SU-DHL-6 (cell line): Measurements from ENCODE around the gene TGOLN2.
"Not testable (repeated sequence)": the region's sequence is repeated elsewhere in the genome, so short reads cannot be mapped to it uniquely, and the experiment has no call there.

Experiments used
- H2AFZ ChIP-seq: fragments of 200-600 bp; sonication (generic); 2 replicates; pipeline ENCODE4 v1.6.1; 2014; ENCODE audit warnings: low read depth, mild to moderate bottlenecking, moderate library complexity, mixed read lengths, antibody characterized with exemption, low read length; ENCODE audit not compliant: severe bottlenecking
- H3F3A ChIP-seq: fragments of 200-600 bp; shearing (Covaris generic); 2 replicates; pipeline ENCODE4 v1.6.0; 2016; ENCODE audit warnings: antibody characterized with exemption, mild to moderate bottlenecking; ENCODE audit not compliant: insufficient read depth
- H3K27ac ChIP-seq: fragments of 200-600 bp; sonication (generic); 2 replicates; pipeline ENCODE4 v1.5.1; 2016; ENCODE audit warnings: low read depth, mild to moderate bottlenecking, low read length, moderate library complexity, mixed read lengths
- H3K27me3 ChIP-seq: fragments of 200-600 bp; sonication (generic), shearing (Covaris generic); 2 replicates; pipeline ENCODE4 v1.6.0; 2014; ENCODE audit warnings: mild to moderate bottlenecking, low read length
- H3K36me3 ChIP-seq: fragments of 200-600 bp; sonication (generic); 2 replicates; pipeline ENCODE4 v1.6.1; 2014; ENCODE audit warnings: mild to moderate bottlenecking, low read length, mixed read lengths
- H3K4me2 ChIP-seq: fragments of 300-600, 200-600 bp; shearing (Covaris generic), sonication (generic); 2 replicates; pipeline ENCODE4 v1.6.0; 2014; ENCODE audit warnings: low read length, low read depth, mild to moderate bottlenecking; ENCODE audit not compliant: poor library complexity, severe bottlenecking
- H3K4me3 ChIP-seq: fragments of 200-600 bp; sonication (generic); 2 replicates; pipeline ENCODE4 v1.5.1; 2014; ENCODE audit warnings: antibody characterized with exemption, low read length, mild to moderate bottlenecking, mixed read lengths; ENCODE audit not compliant: insufficient read depth, poor library complexity, severe bottlenecking
- H3K79me2 ChIP-seq: fragments of 200-600 bp; sonication (generic); 2 replicates; pipeline ENCODE4 v1.6.1; 2014; ENCODE audit warnings: mild to moderate bottlenecking, low read length, moderate library complexity; ENCODE audit not compliant: insufficient read depth
- H3K9ac ChIP-seq: fragments of 200-600 bp; sonication (generic); 2 replicates; pipeline ENCODE4 v1.7.0; 2014; ENCODE audit warnings: mild to moderate bottlenecking, low read length
- H3K9me2 ChIP-seq: fragments of 200-600 bp; sonication (generic); replicated peaks from 2 replicates; pipeline ENCODE4 v1.6.1; 2014; ENCODE audit warnings: low read length; ENCODE audit not compliant: insufficient read depth
- H3K9me3 ChIP-seq: fragments of 200-600 bp; sonication (generic); 2 replicates; pipeline ENCODE4 v1.6.1; 2014; ENCODE audit warnings: low read length, mixed read lengths; ENCODE audit not compliant: insufficient read depth
- H4K20me1 ChIP-seq: fragments of 200-600 bp; sonication (generic); 2 replicates; pipeline ENCODE4 v1.6.1; 2014; ENCODE audit warnings: low read depth, mild to moderate bottlenecking, antibody characterized with exemption, low read length, moderate library complexity, mixed read lengths
- CTCF ChIP-seq: fragments of 200-600 bp; sonication (generic); IDR thresholded peaks from one replicate; pipeline ENCODE4 v1.5.1; 2017; ENCODE audit warnings: antibody characterized with exemption, mild to moderate bottlenecking, low read length, moderate library complexity; ENCODE audit not compliant: insufficient read depth, poor library complexity, severe bottlenecking
- EZH2phosphoT487 ChIP-seq: fragments of 200-600 bp; sonication (generic), shearing (Covaris generic); conservative IDR thresholded peaks from 2 replicates; pipeline ENCODE4 v1.6.1; 2018; ENCODE audit warnings: mild to moderate bottlenecking, antibody characterized with exemption, low read length, moderate library complexity, mixed read lengths

Gene TGOLN2

GRCh38 chr2:85324639-85325465 lies 2.9 kb downstream of the TGOLN2 start:
- Histone ChIP-seq H3K27me3 (no peaks in the 10 kb centered on the region), H3K27ac (no peak overlapping the region), H3K9me2 (no peaks in the 10 kb centered on the region), H2AFZ (no peak overlapping the region), H3F3A (no peaks in the 10 kb centered on the region), H3K4me3 (peak overlapping the region; percentile 83), H3K4me2 (peak overlapping the region; percentile 93), H3K9ac (peak overlapping the region; percentile 84), H3K9me3 (no peaks in the 10 kb centered on the region), H3K79me2 (peaks cover 78% of the 10 kb centered on the region), H4K20me1 (peaks cover 41% of the 10 kb centered on the region), H3K36me3 (peaks cover 48% of the 10 kb centered on the region)
- TF ChIP-seq EZH2phosphoT487 (no peak), CTCF (no peak)

GRCh38 chr2:85323988-85324367 lies 3.8 kb downstream of the TGOLN2 start:
- H2AFZ ChIP-seq, result not testable (repeated sequence)
- Histone ChIP-seq H3K79me2 (peaks cover 87% of the 10 kb centered on the region), H4K20me1 (peaks cover 46% of the 10 kb centered on the region)

DNA sequence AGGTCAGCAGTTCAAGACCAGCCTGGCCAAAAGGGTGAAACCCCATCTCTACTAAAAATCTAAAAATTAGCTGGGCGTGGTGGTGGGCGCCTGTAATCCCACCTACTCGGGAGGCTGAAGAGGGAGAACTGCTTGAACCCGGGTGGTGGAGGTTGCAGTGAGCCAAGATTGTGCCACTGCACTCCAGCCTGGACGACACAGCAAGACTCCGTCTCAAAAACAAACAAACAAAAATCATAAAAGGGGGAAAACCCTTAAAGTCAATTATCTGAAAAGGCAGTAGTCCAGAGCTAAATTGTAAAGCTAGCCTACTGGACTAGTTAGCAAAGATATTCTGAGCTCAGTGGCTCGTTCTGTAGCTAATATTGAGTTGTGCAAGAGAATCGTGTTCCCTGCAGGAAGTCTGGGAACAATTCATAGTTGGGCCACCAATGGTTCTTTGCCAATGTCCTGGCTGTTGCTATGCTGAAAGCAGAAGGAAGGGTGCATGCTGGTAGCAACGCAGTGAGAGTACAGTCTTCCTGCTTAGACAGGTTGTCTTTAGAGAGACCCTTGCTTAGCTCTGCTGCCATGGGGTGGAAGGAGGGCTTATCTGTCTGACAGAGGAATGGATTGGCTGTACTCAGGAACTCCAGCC lies 4.3 kb downstream of the TGOLN2 start:
- Histone ChIP-seq H3K9me3 (no peaks in the 10 kb centered on the region), H2AFZ (no peak overlapping the region), H3F3A (0 out of 2 replicates have a peak, but pooled peaks cover 3% of the 10 kb centered on the region), H3K9ac (no peak overlapping the region), H4K20me1 (peaks cover 50% of the 10 kb centered on the region), H3K4me3 (no peak overlapping the region), H3K4me2 (no peak overlapping the region), H3K27ac (no peak overlapping the region), H3K36me3 (peaks cover 48% of the 10 kb centered on the region), H3K27me3 (no peaks in the 10 kb centered on the region), H3K9me2 (no peaks in the 10 kb centered on the region), H3K79me2 (peaks cover 92% of the 10 kb centered on the region)
- no peak for TF ChIP-seq CTCF
- no peak for TF ChIP-seq EZH2phosphoT487

More at GRCh38 chr2:85323988-85324367, 3.8 kb downstream of the TGOLN2 start:
- H3K4me2 ChIP-seq, H3K9me3 ChIP-seq, H3K27ac ChIP-seq, H3F3A ChIP-seq, H3K27me3 ChIP-seq, H3K9ac ChIP-seq, H3K4me3 ChIP-seq, H3K9me2 ChIP-seq: not testable (repeated sequence)
- H3K36me3 ChIP-seq, result peaks cover 48% of the 10 kb centered on the region

DNA sequence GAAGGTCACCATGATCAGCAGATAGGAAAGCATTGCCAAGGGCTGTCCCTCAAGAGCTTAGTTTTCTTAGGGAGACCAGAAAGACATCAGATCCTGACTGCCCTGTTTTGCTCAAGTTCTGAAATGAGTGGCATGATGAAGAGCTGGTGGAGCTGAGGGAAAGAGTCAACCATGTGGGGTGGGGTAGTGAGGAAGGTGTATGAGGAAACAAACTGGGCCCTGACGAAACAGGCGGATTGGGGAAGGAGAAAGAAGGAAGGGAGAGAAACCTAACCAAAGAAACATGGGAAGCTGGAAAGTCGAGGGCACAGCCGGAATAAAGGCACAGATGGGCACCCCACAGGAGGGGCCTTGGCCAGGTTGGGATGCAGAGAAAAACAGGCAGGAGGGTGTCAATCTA lies 8.0 kb downstream of the TGOLN2 start:
- no peaks in the 10 kb centered on the region for H3K9me2 ChIP-seq
- TF ChIP-seq CTCF, result no peak
- no peak for TF ChIP-seq EZH2phosphoT487
- H3K27me3 ChIP-seq, result no peaks in the 10 kb centered on the region
- H3K36me3 ChIP-seq, result peaks cover 41% of the 10 kb centered on the region
- H4K20me1 ChIP-seq, result peaks cover 39% of the 10 kb centered on the region
- no peak overlapping the region for H3K4me2 ChIP-seq
- peaks cover 9% of the 10 kb centered on the region; the same call in 1 of the 2 replicates for H3F3A ChIP-seq
- no peak overlapping the region for H3K9ac ChIP-seq
- peaks cover 68% of the 10 kb centered on the region for H3K79me2 ChIP-seq
- H3K27ac ChIP-seq, result no peak overlapping the region
- no peak overlapping the region for H3K4me3 ChIP-seq
- H3K9me3 ChIP-seq, result no peaks in the 10 kb centered on the region
- no peak overlapping the region for H2AFZ ChIP-seq
